Trophoblast cell (in vitro differentiated cells and primary cell): ENCODE data around the gene S100A16.

Experiments used
- DNase-seq, 2 donors: peaks; one replicate each; pipeline ENCODE4 v3.0.0-alpha.2; 2016
- H2AFZ ChIP-seq: 2 replicates; pipeline ENCODE4 v1.6.1; 2013; ENCODE audit warnings: low read length, moderate library complexity, mild to moderate bottlenecking; ENCODE audit not compliant: insufficient read depth, poor library complexity
- H2AK5ac ChIP-seq: 2 replicates; pipeline ENCODE4 v1.6.1; 2013; ENCODE audit warnings: mild to moderate bottlenecking, low read length
- H2BK120ac ChIP-seq: 2 replicates; pipeline ENCODE4 v1.6.1; 2013; ENCODE audit warnings: low read length, mild to moderate bottlenecking, moderate library complexity; ENCODE audit not compliant: insufficient read depth, poor library complexity
- H2BK12ac ChIP-seq: 2 replicates; pipeline ENCODE4 v1.6.1; 2013; ENCODE audit warnings: mild to moderate bottlenecking, low read length, moderate library complexity
- H2BK5ac ChIP-seq: 2 replicates; pipeline ENCODE4 v1.6.1; 2013; ENCODE audit warnings: low read length, low read depth, moderate library complexity, mild to moderate bottlenecking; ENCODE audit not compliant: poor library complexity
- H3K14ac ChIP-seq: 2 replicates; pipeline ENCODE4 v1.6.1; 2013; ENCODE audit warnings: mild to moderate bottlenecking, low read length
- H3K18ac ChIP-seq: 2 replicates; pipeline ENCODE4 v1.6.1; 2013; ENCODE audit warnings: mild to moderate bottlenecking, low read length
- H3K23ac ChIP-seq: 2 replicates; pipeline ENCODE4 v1.6.1; 2013; ENCODE audit warnings: low read length
- H3K27ac ChIP-seq: 2 replicates; pipeline ENCODE4 v1.5.1; 2013; ENCODE audit warnings: low read depth, mild to moderate bottlenecking, inconsistent platforms, low read length, moderate library complexity
- H3K27me3 ChIP-seq: 2 replicates; pipeline ENCODE4 v1.6.1; 2013; ENCODE audit warnings: inconsistent platforms, mild to moderate bottlenecking, low read length, moderate library complexity; ENCODE audit not compliant: insufficient read depth
- H3K36me3 ChIP-seq, 2 experiments: 1 replicate in 1 of 2; 2 replicates in 1 of 2; pipeline ENCODE4 v1.6.1; 2013; ENCODE audit warnings: low read length in 2 of 2, mild to moderate bottlenecking in 2 of 2, moderate library complexity in 1 of 2; ENCODE audit not compliant: insufficient read depth in 2 of 2, control insufficient read depth in 1 of 2
- H3K4ac ChIP-seq: 2 replicates; pipeline ENCODE4 v1.6.1; 2013; ENCODE audit warnings: low read depth, mild to moderate bottlenecking, low read length, moderate library complexity
- H3K4me1 ChIP-seq, 2 experiments: 1 replicate in 1 of 2; 2 replicates in 1 of 2; pipeline ENCODE4 v1.6.1; 2013; ENCODE audit warnings: low read length in 2 of 2, mild to moderate bottlenecking in 2 of 2, moderate library complexity in 1 of 2; ENCODE audit not compliant: insufficient read depth in 2 of 2, control insufficient read depth in 1 of 2
- H3K4me2 ChIP-seq: 2 replicates; pipeline ENCODE4 v1.6.1; 2013; ENCODE audit warnings: inconsistent platforms, mild to moderate bottlenecking, low read length, moderate library complexity
- H3K4me3 ChIP-seq: 2 replicates; pipeline ENCODE4 v1.5.1; 2013; ENCODE audit warnings: mild to moderate bottlenecking, low read depth, low read length, inconsistent platforms
- H3K79me1 ChIP-seq: one replicate; pipeline ENCODE4 v1.6.1; 2013; ENCODE audit warnings: low read length
- H3K79me2 ChIP-seq: 2 replicates; pipeline ENCODE4 v1.6.1; 2013; ENCODE audit warnings: low read length, mild to moderate bottlenecking; ENCODE audit not compliant: control insufficient read depth, insufficient read depth, poor library complexity
- H3K9ac ChIP-seq: 2 replicates; pipeline ENCODE4 v1.6.1; 2013; ENCODE audit warnings: mild to moderate bottlenecking, low read length
- H3K9me3 ChIP-seq: 2 replicates; pipeline ENCODE4 v1.6.1; 2013; ENCODE audit warnings: low read depth, mild to moderate bottlenecking, control low read depth, inconsistent platforms, low read length; ENCODE audit not compliant: insufficient read depth
- H4K12ac ChIP-seq: 2 replicates; pipeline ENCODE4 v1.6.1; 2013; ENCODE audit warnings: low read depth, mild to moderate bottlenecking, low read length, moderate library complexity
- H4K8ac ChIP-seq: 2 replicates; pipeline ENCODE4 v1.6.1; 2013; ENCODE audit warnings: low read depth, mild to moderate bottlenecking, low read length, moderate library complexity
- H4K91ac ChIP-seq: one replicate; pipeline ENCODE4 v1.6.1; 2013; ENCODE audit warnings: low read depth, mild to moderate bottlenecking, low read length, moderate library complexity
- WGBS: extraction: QIAGEN DNeasy Blood & Tissue Kit; methylation state at CpG from one replicate; pipeline ENCODE4 v1.1.7; 2013; ENCODE audit warnings: missing lambda C conversion rate; ENCODE audit not compliant: insufficient read length, insufficient coverage; ENCODE audit errors: extremely low coverage; 5-methylcytosine and 5-hydroxymethylcytosine counted together

Gene S100A16

GRCh38 chr1:153659175-153659534 is 46.2 kb upstream of the S100A16 start:
- Histone ChIP-seq H4K8ac (no peak overlapping the region), H3K27me3 (no peaks in the 10 kb centered on the region), H3K23ac (no peak overlapping the region), H4K12ac (no peak overlapping the region), H2BK120ac (no peak overlapping the region), H3K79me2 (peaks cover 3% of the 10 kb centered on the region), H3K4me2 (peak overlapping the region; percentile 93), H3K14ac (peak overlapping the region; percentile 17), H2AK5ac (no peak overlapping the region), H3K27ac (no peak overlapping the region), H3K36me3 (peaks cover 18 to 30% of the 10 kb centered on the region in 2 experiments), H2BK12ac (no peak overlapping the region), H3K4me3 (peak overlapping the region; percentile 93), H2BK5ac (no peak overlapping the region), H3K79me1 (peaks cover 3% of the 10 kb centered on the region), H3K4ac (no peak overlapping the region), H3K18ac (peak overlapping the region; percentile 64), H3K9me3 (no peaks in the 10 kb centered on the region), H2AFZ (no peak overlapping the region), H3K4me1 (peaks cover 2 to 3% of the 10 kb centered on the region in 2 experiments), H3K9ac (peak overlapping the region; percentile 75), H4K91ac (no peak overlapping the region)
- no CpG with 5 or more reads among the region's 8 CpGs for WGBS
- DNase-seq = no peak

GRCh38 chr1:153658400-153659174 is 45.6 kb upstream of the S100A16 start, which contains the start of gene SNAPIN:
TSS of gene SNAPIN (plus strand) at chr1:153658703. CDS start at chr1:153658744, 41 bp downstream.
- Histone ChIP-seq H3K23ac (no peak within 1 kb of the TSS), H3K14ac (peak within 1 kb of the TSS; percentile 63), H3K4me1 (peaks cover 2 to 3% of the 10 kb centered on the region in 2 experiments), H2BK120ac (peak within 1 kb of the TSS; percentile 91), H3K36me3 (peaks cover 18 to 27% of the 10 kb centered on the region in 2 experiments), H2AFZ (peak within 1 kb of the TSS; percentile 80), H2BK12ac (no peak within 1 kb of the TSS), H2AK5ac (no peak within 1 kb of the TSS), H3K9ac (peak within 1 kb of the TSS; percentile 93), H3K9me3 (no peaks in the 10 kb centered on the region), H3K4ac (peak within 1 kb of the TSS; percentile 42), H3K4me3 (peak within 1 kb of the TSS; percentile 93), H3K27me3 (no peaks in the 10 kb centered on the region), H3K79me1 (peaks cover 3% of the 10 kb centered on the region), H3K79me2 (peaks cover 3% of the 10 kb centered on the region), H2BK5ac (peak within 1 kb of the TSS; percentile 86), H3K27ac (peak within 1 kb of the TSS; percentile 55), H3K4me2 (peak within 1 kb of the TSS; percentile 93), H4K91ac (peak within 1 kb of the TSS; percentile 82), H3K18ac (peak within 1 kb of the TSS; percentile 91), H4K8ac (peak within 1 kb of the TSS; percentile 93), H4K12ac (peak within 1 kb of the TSS; percentile 83)
- WGBS = no CpG with 5 or more reads among the region's 53 CpGs
- DNase-seq = peak; percentile 71 to 82

GRCh38 chr1:153655333-153655732 is 42.4 kb upstream of the S100A16 start:
- peak; percentile 64 to 80 for DNase-seq
- Histone ChIP-seq H4K8ac (no peak overlapping the region), H2BK12ac (no peak overlapping the region), H3K36me3 (peaks cover 2 to 3% of the 10 kb centered on the region in 2 experiments), H2BK5ac (no peak overlapping the region), H3K79me1 (peaks cover 3% of the 10 kb centered on the region), H3K4me3 (no peak overlapping the region), H3K4ac (no peak overlapping the region), H3K23ac (no peak overlapping the region), H3K4me2 (no peak overlapping the region), H3K4me1 (peaks cover 3 to 4% of the 10 kb centered on the region in 2 experiments), H3K27me3 (no peaks in the 10 kb centered on the region), H3K27ac (no peak overlapping the region), H3K9me3 (peaks cover 1% of the 10 kb centered on the region), H2AK5ac (no peak overlapping the region), H4K12ac (no peak overlapping the region), H3K18ac (no peak overlapping the region), H2AFZ (no peak overlapping the region), H3K9ac (no peak overlapping the region), H3K14ac (no peak overlapping the region), H3K79me2 (peaks cover 3% of the 10 kb centered on the region), H4K91ac (no peak overlapping the region), H2BK120ac (no peak overlapping the region)
- WGBS = no CpG with 5 or more reads among the region's 3 CpGs

- Histone ChIP-seq H3K36me3 (no peaks in the 10 kb centered on the region), H3K4me2 (no peak overlapping the region), H3K27me3 (no peaks in the 10 kb centered on the region), H3K18ac (no peak overlapping the region), H2BK5ac (no peak overlapping the region), H3K27ac (no peak overlapping the region), H2AFZ (no peak overlapping the region), H3K9ac (no peak overlapping the region), H4K91ac (no peak overlapping the region), H3K23ac (no peak overlapping the region), H3K4ac (no peak overlapping the region), H2BK120ac (no peak overlapping the region), H3K14ac (no peak overlapping the region), H4K8ac (no peak overlapping the region), H4K12ac (no peak overlapping the region), H3K79me2 (no peaks in the 10 kb centered on the region), H3K79me1 (no peaks in the 10 kb centered on the region), H3K9me3 (peaks cover 1% of the 10 kb centered on the region), H2BK12ac (no peak overlapping the region), H3K4me1 (peaks cover 0 to 3% of the 10 kb centered on the region in 2 experiments), H3K4me3 (no peak overlapping the region), H2AK5ac (no peak overlapping the region)
- no CpG with 5 or more reads among the region's 3 CpGs for WGBS
- DNase-seq = peak; percentile 46 to 72
Observed at GRCh38 chr1:153652805-153653500, 40.0 kb upstream of the S100A16 start.
